Stimulated activated CD8-positive, alpha-beta memory T cell treated with anti-CD3 and anti-CD28 coated beads, Interleukin-15, amount 100 ng/mL, for 1 hour (primary cell): ENCODE data around the gene TMPRSS6.

Source experiments
- DNase-seq: peaks from one replicate; pipeline ENCODE4 v3.0.0-alpha.2; 2020; ENCODE audit warnings: low read depth

Gene TMPRSS6

DNA sequence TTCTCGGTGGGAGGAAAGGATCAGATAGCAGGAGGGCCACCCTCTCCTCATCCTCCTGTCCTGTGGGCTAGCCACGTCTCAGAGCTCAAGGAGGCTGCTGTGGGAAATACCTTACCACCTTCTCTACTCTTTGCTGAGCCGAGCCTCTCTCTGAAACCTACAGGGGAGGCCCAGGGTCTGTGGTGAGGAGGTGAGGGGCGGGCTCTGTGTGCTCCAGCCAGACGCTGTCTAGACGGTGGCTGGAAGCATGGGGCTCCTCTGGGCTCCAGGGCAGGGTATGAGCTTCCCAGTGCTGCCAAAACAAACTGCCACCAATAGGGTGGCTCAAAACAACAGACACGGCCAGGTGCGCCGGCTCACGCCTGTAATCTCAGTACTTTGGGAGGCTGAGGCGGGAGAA lies 5.5 kb upstream of the TMPRSS6 start:
- no peak for DNase-seq

DNA sequence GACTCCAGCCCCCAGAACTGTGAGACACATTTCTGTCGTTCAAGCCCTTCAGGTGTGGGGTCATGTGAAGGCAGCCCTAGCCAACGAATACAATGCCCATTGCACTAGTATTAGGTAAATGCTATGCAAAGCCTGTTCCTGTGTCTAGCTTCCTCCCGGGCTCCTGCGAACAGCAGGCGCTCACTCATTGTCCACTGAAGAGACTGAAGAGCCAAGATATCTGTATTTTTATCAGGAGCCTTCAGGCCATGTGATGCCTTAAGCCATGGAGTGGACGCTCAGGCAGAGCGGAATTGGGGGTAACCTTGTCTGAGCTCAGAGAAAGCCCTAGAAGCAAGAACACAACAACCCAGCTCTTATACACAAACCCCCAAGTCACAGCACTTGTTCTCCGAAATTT lies 4.2 kb upstream of the TMPRSS6 start:
- DNase-seq, result no peak

DNA sequence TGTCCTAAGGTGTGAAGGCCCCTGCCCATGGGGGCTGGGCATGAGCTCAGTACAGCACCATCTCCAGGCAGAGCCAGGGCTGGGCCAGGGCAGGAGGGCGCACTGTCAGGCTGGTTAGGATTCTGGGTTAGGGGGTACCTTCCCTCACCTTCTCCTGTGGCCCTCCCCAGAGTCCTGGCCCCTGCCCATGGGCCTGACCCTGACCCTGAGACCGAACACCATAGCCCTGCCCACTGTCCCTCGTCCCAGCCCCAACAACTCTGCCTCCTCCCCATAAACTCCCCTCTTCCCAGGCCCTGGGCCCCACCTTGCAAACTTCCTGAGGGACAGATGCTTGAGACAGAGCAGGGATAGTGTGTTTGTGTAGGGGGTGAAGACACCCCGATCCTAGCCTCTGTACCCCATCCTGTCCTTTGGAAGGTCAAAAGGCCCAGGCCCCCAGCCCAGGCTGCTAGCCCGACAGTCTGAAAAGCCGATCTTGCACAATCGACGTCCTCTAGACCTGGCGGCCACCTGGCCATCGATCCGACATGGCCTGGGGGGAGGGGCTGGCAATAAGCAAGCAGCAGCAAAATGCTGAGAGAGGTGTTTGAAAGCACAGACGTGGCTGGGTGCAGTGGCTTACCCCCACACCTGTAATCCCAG lies 2.7 kb upstream of the TMPRSS6 start:
- DNase-seq, result no peak

DNA sequence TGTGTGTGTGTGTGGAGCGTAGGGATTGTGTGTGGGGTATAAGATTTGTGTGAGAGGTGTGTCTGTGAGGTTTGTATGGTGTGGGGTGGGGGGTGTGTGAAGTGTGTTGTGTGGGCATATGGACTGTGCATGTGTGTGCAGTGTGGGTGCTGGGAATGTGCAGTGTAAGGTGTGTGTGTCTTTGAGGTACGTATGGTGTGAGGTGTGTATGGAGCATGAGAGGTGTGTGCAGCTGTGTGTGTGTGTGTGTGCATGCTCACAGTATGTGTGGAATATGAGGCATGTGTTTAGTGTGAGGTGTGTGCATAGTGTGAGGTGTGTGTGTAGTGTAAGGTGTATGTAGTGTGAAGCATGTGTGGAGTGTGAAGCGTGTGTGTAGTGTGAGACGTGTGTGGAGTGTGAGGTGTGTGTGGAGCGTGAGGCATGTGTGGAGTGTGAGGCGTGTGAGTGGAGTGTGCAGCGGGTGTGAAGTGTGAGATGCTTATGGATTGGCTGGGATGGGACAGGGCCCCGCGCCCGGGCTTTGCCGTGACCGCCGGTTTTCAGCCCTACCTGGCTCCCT lies 1.7 kb upstream of the TMPRSS6 start:
- DNase-seq, result no peak

DNA sequence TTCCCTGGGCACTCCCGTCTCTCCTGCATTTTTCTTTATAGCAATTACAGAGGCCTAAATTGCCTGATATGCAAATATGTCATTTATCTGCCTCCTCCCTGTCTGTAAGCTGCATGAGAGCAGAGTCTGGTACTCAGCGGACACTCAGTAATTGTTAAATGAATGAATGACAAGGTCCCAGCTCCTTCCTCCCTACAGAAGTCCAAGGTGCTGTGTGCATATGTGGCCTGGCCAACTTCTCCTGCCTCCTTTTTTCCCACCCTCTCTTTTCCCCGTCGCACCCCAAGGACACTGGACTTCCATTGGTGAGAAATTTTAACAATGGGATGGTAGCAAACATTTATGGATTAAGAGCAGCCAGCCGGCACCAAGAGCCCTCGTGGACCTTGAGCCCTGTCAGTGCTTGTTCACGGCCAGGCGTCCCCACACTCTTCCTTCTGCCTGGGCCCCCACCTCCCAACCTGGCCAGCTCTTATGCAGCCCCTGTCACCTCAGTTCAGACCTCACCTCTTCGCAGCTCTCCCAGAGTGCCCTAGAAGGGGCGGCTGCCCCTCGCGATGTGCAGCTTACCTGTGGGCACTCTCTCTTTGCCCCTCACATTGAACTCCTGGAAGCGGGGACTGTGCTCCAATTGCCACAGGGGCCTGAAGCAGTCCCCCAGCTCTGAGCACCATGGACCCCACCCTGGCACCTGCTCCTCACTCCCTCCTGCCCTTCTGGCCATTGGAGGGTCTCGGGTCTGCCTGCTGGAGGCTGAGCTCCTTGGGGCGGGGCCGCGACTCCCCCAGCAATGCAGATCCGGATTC lies 1.5 kb downstream of the TMPRSS6 start:
- no peak for DNase-seq

DNA sequence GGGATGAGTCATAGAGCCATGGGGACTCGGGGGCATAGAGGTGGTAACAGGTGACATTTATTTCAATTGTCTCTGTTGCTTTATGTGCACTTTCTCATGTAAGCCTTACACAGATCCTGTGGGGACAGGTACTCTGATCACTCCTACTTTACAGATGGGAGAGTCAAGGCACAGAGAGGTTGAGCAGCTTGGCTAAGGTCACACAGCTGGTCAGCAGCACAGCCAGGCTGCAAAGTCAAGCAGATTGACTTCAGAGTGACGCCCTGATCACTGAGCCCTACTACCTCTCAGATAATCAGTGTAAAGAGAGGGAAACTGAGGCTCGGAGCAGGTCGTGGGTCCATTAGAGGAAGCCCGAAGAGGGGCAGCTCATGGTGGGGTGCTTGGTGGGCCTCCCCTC lies 3.5 kb downstream of the TMPRSS6 start:
- no peak for DNase-seq

DNA sequence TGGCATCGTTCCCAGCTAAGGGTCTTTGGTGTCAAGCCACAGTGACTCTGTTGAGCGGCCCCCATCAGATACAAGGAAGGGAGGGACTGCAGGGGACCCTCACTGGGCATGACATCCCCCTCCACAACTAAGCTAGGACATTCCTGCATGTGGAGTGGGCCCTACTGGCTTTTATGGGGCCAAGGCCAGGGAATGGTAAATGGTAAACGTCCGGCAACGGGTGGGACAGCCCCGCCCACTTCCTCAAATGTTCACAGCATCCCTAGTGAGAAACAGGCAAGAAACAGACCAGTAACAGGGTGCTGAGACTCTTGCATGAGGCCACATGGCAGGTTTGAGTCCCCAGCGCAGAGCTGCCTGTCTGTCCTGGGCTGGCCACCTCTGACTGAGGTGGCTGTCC lies 4.4 kb downstream of the TMPRSS6 start:
- no peak for DNase-seq

DNA sequence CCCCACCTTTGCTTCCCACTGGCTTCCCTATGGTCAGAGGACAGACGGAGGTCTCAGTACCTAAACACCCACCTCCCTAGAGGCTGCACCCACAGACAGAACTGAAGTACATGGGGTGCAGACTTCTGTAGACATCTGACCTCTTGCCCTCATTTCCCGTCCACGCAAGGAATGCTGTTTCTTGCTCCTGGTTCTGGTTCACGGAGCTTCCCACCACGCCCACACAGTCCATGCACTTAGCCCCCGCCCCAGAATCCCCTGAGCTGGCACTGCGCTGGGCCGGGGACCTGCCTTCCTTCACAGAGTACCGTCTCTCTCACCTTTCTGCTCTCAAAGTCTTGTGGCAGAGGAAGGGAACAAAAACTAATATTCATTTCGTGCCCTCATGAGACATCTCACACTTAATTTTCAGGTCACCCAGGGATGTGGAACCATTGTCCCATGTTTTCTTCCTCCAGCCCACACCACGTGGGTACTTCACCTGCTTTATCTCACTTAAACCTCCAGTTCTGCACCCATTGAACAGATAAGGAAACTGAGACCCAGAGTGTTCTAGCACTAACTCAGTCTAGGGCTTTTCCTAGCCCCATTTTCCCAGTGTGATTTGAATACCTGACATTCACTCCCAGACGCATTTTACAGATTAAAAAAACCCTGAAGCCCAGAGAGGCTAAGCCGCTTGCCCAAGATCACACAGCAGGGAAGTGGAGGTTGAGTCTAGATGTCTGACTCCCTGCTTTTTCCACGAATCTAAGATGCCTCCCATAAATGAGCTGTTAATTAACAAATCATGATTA lies 5.7 kb downstream of the TMPRSS6 start:
- DNase-seq, result no peak

DNA sequence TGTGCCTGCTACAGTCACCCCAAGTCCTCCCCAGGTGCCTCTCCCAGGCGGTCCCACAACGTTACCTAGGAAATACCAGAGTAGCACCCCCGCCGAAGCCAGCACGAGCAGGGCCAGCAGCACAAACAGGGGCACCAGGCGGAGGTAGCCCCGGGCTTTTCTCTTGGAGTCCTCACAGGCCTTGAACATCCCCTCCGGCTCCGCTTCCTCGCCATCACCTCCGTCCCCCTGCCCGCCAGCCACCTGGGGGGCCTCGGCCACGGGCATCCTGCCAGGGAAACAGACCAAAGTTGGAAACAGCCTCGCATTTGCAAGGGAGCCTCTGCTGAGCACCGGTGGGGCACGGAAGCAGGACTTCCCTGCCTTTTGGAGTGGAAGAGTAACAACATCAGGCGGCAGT lies 6.4 kb downstream of the TMPRSS6 start:
- DNase-seq, result no peak

DNA sequence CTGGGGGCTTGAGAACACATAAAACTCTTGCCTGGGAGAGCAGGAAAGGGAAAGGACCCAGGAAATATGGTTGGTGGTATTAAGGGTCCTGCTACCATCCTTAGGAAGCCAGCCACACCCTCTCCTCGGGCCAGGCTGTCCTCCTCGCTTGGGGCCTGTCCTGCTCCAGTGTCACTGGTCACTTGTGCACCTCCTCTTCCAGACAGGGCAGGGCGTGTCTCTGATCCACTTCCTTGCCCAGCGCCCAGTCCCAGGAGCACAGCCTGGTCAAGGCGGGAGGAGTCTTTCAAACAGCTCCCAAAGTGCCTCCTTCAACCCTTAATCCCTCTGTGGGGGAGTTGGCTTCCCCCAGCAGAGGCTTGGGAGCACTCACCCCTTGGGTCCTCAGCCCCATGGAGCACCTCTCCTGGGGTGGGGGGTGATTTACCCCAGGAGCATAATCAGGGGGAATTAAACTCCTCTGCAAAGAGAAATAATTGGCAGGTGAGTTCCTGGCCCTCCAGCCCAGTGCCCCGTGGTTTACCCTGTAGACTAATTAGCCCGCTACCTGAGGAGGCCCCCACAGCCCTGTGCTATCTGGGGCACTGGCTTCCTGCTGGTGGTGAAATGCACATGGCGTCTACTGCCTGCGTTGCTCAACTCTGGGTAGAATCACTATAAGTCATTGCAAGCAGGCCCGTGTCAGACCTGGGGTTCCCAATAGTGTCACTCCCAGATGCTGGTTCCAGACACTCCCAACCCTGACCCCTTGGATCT lies 8.0 kb downstream of the TMPRSS6 start:
- DNase-seq, result no peak

DNA sequence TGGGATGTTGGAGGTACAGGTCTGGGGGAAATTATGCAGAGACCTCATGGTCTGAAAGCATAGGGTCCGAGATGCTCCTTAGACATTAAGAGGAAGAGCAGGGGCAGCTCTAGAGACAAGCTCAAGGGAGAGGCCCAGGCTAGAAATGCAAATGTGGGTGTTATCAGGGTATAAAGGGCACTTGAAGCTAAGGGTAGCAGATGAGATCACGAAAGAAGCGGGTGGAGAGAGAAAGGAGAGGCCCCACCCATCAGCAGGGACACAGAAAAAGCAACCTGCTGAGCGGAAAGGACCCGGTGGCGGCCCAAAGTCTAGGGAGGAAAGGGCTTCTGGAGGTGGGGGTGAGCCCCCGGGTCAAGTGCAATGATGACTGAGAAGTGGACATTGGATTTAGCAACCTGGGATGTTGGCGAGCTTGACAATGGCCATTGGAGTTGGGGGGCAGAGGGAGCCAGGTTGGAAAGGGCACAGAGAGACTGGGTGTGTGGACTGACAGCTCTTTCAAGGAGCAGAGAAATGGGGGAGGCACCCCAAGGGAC lies 8.9 kb downstream of the TMPRSS6 start:
- DNase-seq, result no peak

DNA sequence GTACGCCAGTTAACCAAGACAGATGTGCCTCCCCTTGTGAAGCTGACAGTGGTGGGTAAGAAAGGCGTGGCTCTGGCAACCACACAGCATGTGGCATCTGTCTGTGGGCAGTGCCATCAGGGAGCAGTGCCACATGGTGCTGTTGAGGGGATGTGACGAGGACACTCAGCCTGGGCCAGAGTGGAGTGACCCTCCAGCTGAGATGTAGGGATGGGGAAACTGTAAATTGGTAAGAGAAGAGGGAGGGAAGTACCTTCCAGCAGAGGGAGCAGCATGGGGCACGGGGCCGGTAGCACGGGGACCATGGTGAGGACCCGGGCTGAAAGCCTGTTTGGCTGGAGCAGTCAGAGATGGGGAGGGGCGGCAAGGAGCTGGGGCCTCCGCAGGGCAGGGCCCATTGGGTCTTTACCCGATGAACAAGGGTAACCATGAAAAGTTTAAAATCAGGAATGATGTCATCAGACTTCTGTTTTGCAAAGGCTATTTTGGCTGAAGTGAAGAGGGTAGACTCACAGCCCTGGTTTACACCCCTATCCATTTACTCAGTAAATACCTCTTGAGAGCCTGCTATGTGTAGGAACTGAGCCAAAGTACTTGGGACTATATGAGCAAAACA lies 10.4 kb downstream of the TMPRSS6 start:
- no peak for DNase-seq

DNA sequence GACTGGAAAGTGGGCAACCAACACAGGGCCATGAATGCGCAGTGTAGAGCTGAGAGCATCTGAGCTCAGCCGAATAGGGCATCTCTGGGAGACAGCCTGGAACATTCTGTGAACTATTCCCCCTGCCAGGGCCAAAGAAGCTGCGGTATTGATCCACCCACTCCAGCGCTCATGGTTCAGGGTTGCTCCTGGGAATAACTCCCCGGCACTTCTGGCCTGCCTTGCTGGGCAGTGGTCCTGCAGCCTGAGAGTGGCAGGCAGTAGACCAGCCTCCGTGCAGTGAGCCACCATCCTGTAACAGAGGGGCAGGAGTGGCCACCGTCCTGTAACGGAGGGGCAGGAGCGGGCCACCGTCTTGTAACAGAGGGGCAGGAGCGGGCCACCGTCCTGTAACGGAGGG lies 12.2 kb downstream of the TMPRSS6 start:
- DNase-seq, result no peak

DNA sequence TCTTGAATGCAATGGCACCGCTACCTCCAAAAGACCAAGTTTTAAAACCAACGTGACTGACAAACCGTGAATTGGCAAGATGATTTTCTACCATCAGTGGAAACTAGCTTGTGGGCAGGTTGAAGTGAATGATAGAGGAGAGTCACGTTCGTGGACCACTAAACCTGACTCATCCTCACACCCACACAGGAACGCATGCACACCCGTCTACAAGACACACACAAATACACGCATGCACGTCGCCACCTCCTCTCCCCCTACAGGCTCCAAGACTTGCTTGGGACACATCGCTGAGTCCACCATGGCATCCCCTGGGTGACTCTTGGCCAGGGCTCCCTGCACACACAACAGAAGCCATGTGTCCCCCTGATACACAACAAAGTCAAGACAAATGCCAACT lies 14.4 kb downstream of the TMPRSS6 start:
- no peak for DNase-seq

DNA sequence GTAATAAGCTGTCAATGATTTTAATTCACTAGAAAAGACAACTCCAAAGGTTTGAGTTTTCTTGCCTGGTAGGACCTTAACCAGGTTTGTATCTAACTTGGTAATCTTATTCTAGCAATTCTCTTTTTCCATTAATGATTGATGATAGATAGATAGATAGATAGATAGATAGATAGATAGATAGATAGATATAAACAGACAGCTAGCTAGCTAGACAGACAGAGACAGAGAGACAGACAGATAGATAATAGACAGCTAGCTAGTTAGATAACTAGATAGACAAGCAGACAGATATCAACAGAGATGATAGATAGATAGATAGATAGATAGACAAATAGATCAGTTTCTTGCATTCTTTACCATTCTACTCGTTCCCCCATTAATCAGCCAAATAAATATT lies 15.3 kb downstream of the TMPRSS6 start:
- no peak for DNase-seq

DNA sequence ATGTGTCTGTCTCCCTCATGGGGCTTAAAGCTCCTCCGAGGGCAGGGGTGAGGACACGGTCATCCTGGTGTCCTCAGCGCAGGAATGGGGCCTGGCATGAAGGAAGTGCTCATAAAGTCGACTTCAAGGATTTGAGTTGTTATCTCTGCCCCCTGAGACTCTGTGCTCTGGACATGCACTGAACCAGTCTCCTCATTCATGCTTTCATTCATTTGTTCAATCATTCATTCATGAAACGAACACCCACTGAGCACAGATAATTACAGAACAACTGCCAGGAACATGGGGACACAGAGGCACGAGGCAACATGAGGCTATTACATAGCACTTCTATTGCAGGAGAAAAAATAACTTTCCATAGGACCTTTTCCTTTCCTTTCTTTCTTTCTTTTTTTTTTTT lies 16.5 kb downstream of the TMPRSS6 start:
- DNase-seq, result no peak

DNA sequence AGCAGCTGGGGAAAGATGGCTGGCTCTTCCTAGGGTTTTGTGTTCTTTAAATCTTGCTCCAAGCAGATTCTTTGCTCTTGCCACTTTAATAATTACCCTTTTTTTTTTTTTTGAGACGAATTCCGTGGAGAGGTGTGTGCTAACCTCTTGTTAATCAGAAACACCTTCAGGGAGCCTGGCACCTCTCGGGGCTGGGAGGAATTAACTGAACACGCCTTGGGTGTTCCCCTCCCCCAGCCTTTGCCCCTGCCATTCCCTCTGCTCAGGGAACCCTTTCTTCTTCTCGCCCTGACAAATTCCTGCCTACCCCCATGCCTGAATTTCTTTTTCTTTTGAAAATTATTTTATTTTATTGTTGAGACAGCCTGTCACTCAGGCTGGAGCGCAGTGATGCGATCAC lies 17.5 kb downstream of the TMPRSS6 start:
- DNase-seq, result no peak

DNA sequence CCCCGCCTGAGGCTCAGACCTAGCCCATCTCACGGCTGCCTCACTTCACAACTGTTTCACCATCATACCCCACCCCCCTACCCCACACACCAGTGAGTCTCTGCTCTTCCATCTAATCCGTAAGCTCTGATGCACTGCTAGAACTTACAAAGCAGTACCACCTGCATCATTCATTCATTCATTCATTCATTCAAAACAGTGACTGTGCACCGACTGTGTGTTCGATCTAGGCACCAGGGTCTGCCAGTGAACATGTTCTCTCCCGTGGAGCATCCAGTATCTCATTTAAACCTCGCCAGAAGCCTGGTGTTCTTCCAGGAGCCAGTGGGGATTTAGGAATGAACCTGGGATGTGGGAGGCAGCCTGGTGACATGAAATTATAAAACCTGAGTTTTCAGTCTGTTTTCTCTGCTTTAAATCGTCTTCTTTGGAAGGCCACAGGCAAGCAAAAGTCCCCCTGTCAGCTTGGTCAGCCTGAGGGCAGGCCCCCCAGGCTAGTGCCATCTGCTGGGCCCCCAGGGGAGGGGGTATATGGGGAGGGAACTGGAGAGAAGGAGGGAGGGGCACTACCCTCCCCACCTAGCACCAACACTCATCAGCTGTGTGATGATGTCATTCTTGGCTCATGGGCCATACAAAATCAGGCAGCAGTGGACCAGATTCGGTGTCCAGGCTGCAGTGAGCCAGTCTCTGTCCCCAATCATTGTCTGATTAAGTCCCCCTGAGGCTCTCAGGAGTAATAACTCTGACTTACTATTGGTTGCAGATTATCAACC lies 18.4 kb downstream of the TMPRSS6 start:
- no peak for DNase-seq

DNA sequence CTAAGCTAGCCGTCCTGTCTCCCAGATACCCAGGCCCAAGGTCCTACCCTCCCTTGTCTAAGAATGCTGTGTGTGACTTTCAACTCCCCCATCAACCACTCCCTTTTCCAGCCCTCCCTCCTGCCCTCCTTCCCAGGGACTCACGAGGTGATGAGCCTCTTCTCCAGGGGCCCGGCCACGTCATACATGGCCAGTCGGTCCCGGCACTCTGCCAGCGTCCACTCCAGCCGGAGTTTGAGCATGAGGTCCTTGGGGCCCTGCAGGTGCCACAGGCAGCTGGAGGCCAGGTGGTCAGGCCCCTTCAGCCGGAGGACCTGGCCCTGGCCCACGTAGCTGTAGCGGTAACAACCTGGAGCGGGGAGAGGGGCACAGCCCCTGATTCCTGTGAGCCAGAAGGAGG lies 20.1 kb downstream of the TMPRSS6 start:
- DNase-seq, result no peak

DNA sequence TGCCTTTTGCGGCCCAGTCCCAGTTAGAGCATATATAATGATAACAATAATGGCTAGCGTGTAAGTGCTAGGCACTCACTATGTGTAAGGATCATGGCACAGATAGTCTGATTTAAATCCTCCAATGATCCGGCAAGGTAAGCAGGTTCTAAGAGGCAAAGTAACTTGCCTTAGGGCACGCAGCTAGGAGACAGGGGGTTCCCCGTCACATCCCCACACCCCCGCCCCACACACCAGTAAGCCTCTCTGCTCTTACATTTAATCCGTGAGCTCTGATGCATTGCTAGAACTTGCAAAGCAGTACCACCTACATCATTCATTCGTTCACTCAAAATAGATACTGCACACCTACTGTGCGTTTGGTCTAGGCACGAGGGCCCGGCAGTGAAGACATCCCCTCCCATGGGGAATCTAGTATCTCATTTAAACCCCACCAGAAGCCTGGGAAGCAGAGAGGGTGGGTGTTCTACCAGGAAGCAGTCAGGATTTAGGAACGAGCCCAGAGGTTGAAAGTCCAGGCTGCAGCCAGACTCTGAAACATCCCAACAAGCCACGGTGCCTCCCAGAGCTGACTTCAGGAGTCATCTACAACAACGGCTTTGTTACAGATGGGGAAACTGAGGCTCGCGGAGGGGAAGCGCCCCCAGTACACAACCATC lies 20.6 kb downstream of the TMPRSS6 start:
- no peak for DNase-seq
